WERI-Rb-1 (cell line): Measurements from ENCODE around the gene TRANK1.

Experiments
- DNase-seq: peaks from one replicate; pipeline ENCODE4 v3.0.0-alpha.2; 2020
- H3K27ac ChIP-seq: fragments of 250-450 bp; sonication (Bioruptor Pico); 2 replicates; pipeline ENCODE4 v1.5.1; 2020; ENCODE audit warnings: mild to moderate bottlenecking, moderate library complexity
- H3K27me3 ChIP-seq: fragments of 250-450 bp; sonication (Bioruptor Pico); 2 replicates; pipeline ENCODE4 v1.5.1; 2021; ENCODE audit warnings: mild to moderate bottlenecking, low read depth, moderate library complexity; ENCODE audit not compliant: insufficient read depth, severe bottlenecking
- H3K36me3 ChIP-seq: fragments of 250-450 bp; sonication (Bioruptor Pico); 2 replicates; pipeline ENCODE4 v1.5.1; 2020; ENCODE audit warnings: mild to moderate bottlenecking, moderate library complexity
- H3K4me3 ChIP-seq: 2 replicates; pipeline ENCODE4 v1.5.1; 2011; ENCODE audit warnings: low read depth, mild to moderate bottlenecking, control low read depth, low read length
- H3K9me3 ChIP-seq: fragments of 250-450 bp; sonication (Bioruptor Pico); 2 replicates; pipeline ENCODE4 v1.5.1; 2021; ENCODE audit warnings: mild to moderate bottlenecking, moderate library complexity; ENCODE audit not compliant: severe bottlenecking
- CTCF ChIP-seq: IDR thresholded peaks from 2 replicates; pipeline ENCODE4 v1.5.1; 2011; ENCODE audit warnings: low read depth, mild to moderate bottlenecking, control low read depth, inconsistent platforms, low read length

The TRANK1 gene

GRCh38 chr3:36926292-36926897 lies 18.5 kb downstream of the TRANK1 start:
- no peak overlapping the region for H3K27ac ChIP-seq
- TF ChIP-seq CTCF, result no peak
- H3K4me3 ChIP-seq, result no peak overlapping the region
- DNase-seq, result no peak
- H3K9me3 ChIP-seq, result no peaks in the 10 kb centered on the region
- no peaks in the 10 kb centered on the region for H3K27me3 ChIP-seq
- no peaks in the 10 kb centered on the region for H3K36me3 ChIP-seq

- Histone ChIP-seq H3K4me3 (no peak overlapping the region), H3K27me3 (no peaks in the 10 kb centered on the region), H3K9me3 (peaks cover 5% of the 10 kb centered on the region), H3K27ac (no peak overlapping the region), H3K36me3 (no peaks in the 10 kb centered on the region)
- no peak for DNase-seq
- no peak for TF ChIP-seq CTCF
Observed at GRCh38 chr3:36924744-36925521, 19.9 kb downstream of the TRANK1 start.

GRCh38 chr3:36923981-36924743 lies 20.7 kb downstream of the TRANK1 start:
- Histone ChIP-seq H3K4me3 (no peak overlapping the region), H3K9me3 (peaks cover 5% of the 10 kb centered on the region), H3K36me3 (no peaks in the 10 kb centered on the region), H3K27ac (no peak overlapping the region), H3K27me3 (no peaks in the 10 kb centered on the region)
- TF ChIP-seq CTCF, result no peak
- DNase-seq, result no peak

- H3K36me3 ChIP-seq, result no peaks in the 10 kb centered on the region
- H3K27ac ChIP-seq, result no peak overlapping the region
- no peaks in the 10 kb centered on the region for H3K27me3 ChIP-seq
- H3K9me3 ChIP-seq, result peaks cover 5% of the 10 kb centered on the region
- TF ChIP-seq CTCF, result peak; percentile 44; the same call in 1 of the 2 replicates
- no peak overlapping the region for H3K4me3 ChIP-seq
- no peak for DNase-seq
Observed at GRCh38 chr3:36923523-36923943, 21.3 kb downstream of the TRANK1 start.

- peaks cover 5% of the 10 kb centered on the region for H3K9me3 ChIP-seq
- no peaks in the 10 kb centered on the region for H3K36me3 ChIP-seq
- no peak for TF ChIP-seq CTCF
- no peak overlapping the region for H3K4me3 ChIP-seq
- H3K27me3 ChIP-seq, result no peaks in the 10 kb centered on the region
- DNase-seq, result no peak
- no peak overlapping the region for H3K27ac ChIP-seq
Observed at GRCh38 chr3:36920884-36921567, 23.8 kb downstream of the TRANK1 start.
